Calu3 (cell line): ENCODE data around the gene SLC27A2. TPM values are rescaled to one million over a fixed set of nuclear protein-coding genes. Genes with fewer than 3 reads are reported as not detected.

Source experiments
- BruUV-seq: library from RNA; stranded (reverse); fragments of 400-500 nt; replicated peaks from 2 replicates; lab custom pipeline; 2021; lab: Mats Ljungman, UMichigan
- CTCF ChIA-PET: fragments of 300-600 bp; sonication (Branson Sonifier 250); formaldehyde crosslinking; loops from one replicate; lab custom pipeline; 2022; ENCODE audit warnings: antibody characterized with exemption; lab: Charles Lee
- DNase-seq: peaks from one replicate; pipeline ENCODE4 v3.0.0; 2022
- H3K27ac Mint-ChIP-seq: one replicate; pipeline ENCODE4 v1.8.0; 2022; ENCODE audit warnings: mixed read lengths; ENCODE audit not compliant: unreplicated experiment
- H3K27me3 Mint-ChIP-seq: one replicate; pipeline ENCODE4 v1.8.0; 2022; ENCODE audit warnings: mixed read lengths; ENCODE audit not compliant: unreplicated experiment
- H3K36me3 Mint-ChIP-seq: one replicate; pipeline ENCODE4 v1.8.0; 2022; ENCODE audit warnings: mild to moderate bottlenecking, moderate library complexity, mixed read lengths; ENCODE audit not compliant: insufficient read depth, unreplicated experiment
- H3K4me1 Mint-ChIP-seq: one replicate; pipeline ENCODE4 v1.8.0; 2022; ENCODE audit warnings: mild to moderate bottlenecking, low read depth, mixed read lengths; ENCODE audit not compliant: unreplicated experiment
- H3K4me3 Mint-ChIP-seq: one replicate; pipeline ENCODE4 v1.8.0; 2022; ENCODE audit warnings: mild to moderate bottlenecking, low read depth, moderate library complexity, mixed read lengths; ENCODE audit not compliant: unreplicated experiment
- H3K9me3 Mint-ChIP-seq: one replicate; pipeline ENCODE4 v1.8.0; 2022; ENCODE audit warnings: low read depth, mixed read lengths; ENCODE audit not compliant: unreplicated experiment
- intact Hi-C: fragments of 100-400 bp; cut with micrococcal nuclease; formaldehyde crosslinking; loops from one replicate; pipeline ENCODE4 v1.10.0; 2022; ENCODE audit not compliant: unreplicated experiment
- total RNA-seq: library from RNA; stranded (reverse); gene quantifications from 2 replicates; pipeline ENCODE4 v1.2.3, GENCODE V29; 2022
- TF ChIP-seq, protein P1 (sequence below): fragments of 200-600 bp; IDR thresholded peaks from one replicate; pipeline ENCODE4 v1.8.0; 2022; ENCODE audit warnings: antibody characterized with exemption; ENCODE audit not compliant: unreplicated experiment

SLC27A2 gene
- total RNA-seq, 1 experiment from 2014 or later: 13.1 TPM

- CTCF ChIA-PET: interaction anchor here (0.6 kb wide), 1 partner anchor 662 kb away, joined by 3 read pairs; no protein-coding TSS in a partner anchor
- TF ChIP-seq, protein P1, sequence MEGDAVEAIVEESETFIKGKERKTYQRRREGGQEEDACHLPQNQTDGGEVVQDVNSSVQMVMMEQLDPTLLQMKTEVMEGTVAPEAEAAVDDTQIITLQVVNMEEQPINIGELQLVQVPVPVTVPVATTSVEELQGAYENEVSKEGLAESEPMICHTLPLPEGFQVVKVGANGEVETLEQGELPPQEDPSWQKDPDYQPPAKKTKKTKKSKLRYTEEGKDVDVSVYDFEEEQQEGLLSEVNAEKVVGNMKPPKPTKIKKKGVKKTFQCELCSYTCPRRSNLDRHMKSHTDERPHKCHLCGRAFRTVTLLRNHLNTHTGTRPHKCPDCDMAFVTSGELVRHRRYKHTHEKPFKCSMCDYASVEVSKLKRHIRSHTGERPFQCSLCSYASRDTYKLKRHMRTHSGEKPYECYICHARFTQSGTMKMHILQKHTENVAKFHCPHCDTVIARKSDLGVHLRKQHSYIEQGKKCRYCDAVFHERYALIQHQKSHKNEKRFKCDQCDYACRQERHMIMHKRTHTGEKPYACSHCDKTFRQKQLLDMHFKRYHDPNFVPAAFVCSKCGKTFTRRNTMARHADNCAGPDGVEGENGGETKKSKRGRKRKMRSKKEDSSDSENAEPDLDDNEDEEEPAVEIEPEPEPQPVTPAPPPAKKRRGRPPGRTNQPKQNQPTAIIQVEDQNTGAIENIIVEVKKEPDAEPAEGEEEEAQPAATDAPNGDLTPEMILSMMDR: no peak
- no peak overlapping the region for H3K4me3 Mint-ChIP-seq
- H3K27me3 Mint-ChIP-seq: peaks cover 15% of the 10 kb centered on the region
- H3K27ac Mint-ChIP-seq: no peak overlapping the region
- no peaks in the 10 kb centered on the region for H3K36me3 Mint-ChIP-seq
- no TSS peak for BruUV-seq
- DNase-seq: no peak
- peaks cover 20% of the 10 kb centered on the region for H3K4me1 Mint-ChIP-seq
- intact Hi-C loops: loop anchor here (5.0 kb wide), 1 partner anchor 77 kb away; the partner anchor contains the start of gene SLC27A2
- H3K9me3 Mint-ChIP-seq: no peaks in the 10 kb centered on the region
These were observed 77.3 kb downstream of the SLC27A2 start for GRCh38 chr15:50259276-50259675.

- Mint-ChIP-seq H3K4me1 (peaks cover 18% of the 10 kb centered on the region), H3K27me3 (peaks cover 33% of the 10 kb centered on the region), H3K9me3 (no peaks in the 10 kb centered on the region), H3K4me3 (no peak overlapping the region), H3K27ac (no peak overlapping the region), H3K36me3 (no peaks in the 10 kb centered on the region)
- BruUV-seq: no TSS peak
- CTCF ChIA-PET: interaction anchor here (0.9 to 1.2 kb wide), 2 partner anchors 55 to 127 kb away, joined by 3 read pairs; no protein-coding TSS in a partner anchor
- TF ChIP-seq, protein P1: no peak
- DNase-seq: no peak
- intact Hi-C loops: no loop called here
These were observed 79.0 kb downstream of the SLC27A2 start for GRCh38 chr15:50260969-50261496.

GRCh38 chr15:50261981-50262380 lies 80.0 kb downstream of the SLC27A2 start:
- BruUV-seq: no TSS peak
- Mint-ChIP-seq H3K36me3 (no peaks in the 10 kb centered on the region), H3K27ac (no peak overlapping the region), H3K4me1 (peaks cover 10% of the 10 kb centered on the region), H3K9me3 (no peaks in the 10 kb centered on the region), H3K27me3 (peaks cover 40% of the 10 kb centered on the region), H3K4me3 (no peak overlapping the region)
- no peak for DNase-seq
- TF ChIP-seq, protein P1: no peak
- intact Hi-C loops: no loop called here
- CTCF ChIA-PET: no interaction called here

GRCh38 chr15:50262533-50262932 lies 80.5 kb downstream of the SLC27A2 start:
- TF ChIP-seq, protein P1: no peak
- DNase-seq: no peak
- H3K4me3 Mint-ChIP-seq: no peak overlapping the region
- BruUV-seq: no TSS peak
- H3K27me3 Mint-ChIP-seq: peaks cover 46% of the 10 kb centered on the region
- peaks cover 8% of the 10 kb centered on the region for H3K4me1 Mint-ChIP-seq
- CTCF ChIA-PET: no interaction called here
- no peak overlapping the region for H3K27ac Mint-ChIP-seq
- no peaks in the 10 kb centered on the region for H3K36me3 Mint-ChIP-seq
- no peaks in the 10 kb centered on the region for H3K9me3 Mint-ChIP-seq
- intact Hi-C loops: no loop called here
